HL-60 (cell line): ENCODE results near the gene CCDC47.

ENCODE experiments used
- GABPA ChIP-seq: IDR thresholded peaks from 2 replicates; pipeline ENCODE4 v1.6.1; 2012; ENCODE audit warnings: low read depth
- POLR2AphosphoS5 ChIP-seq: IDR thresholded peaks from 2 replicates; pipeline ENCODE4 v1.6.1; 2012; ENCODE audit warnings: low read depth
- SPI1 ChIP-seq: IDR thresholded peaks from 2 replicates; pipeline ENCODE4 v1.6.1; 2012; ENCODE audit warnings: low read depth, mild to moderate bottlenecking, borderline replicate concordance
- TF ChIP-seq, protein P1 (sequence below): IDR thresholded peaks from one replicate; pipeline ENCODE4 v1.5.1; 2011; ENCODE audit warnings: low read length, control low read depth, inconsistent platforms; ENCODE audit not compliant: insufficient read depth
- TF ChIP-seq, protein P2 (sequence below): IDR thresholded peaks from 2 replicates; pipeline ENCODE4 v1.6.1; 2012; ENCODE audit warnings: low read depth; ENCODE audit not compliant: insufficient replicate concordance

DNA sequence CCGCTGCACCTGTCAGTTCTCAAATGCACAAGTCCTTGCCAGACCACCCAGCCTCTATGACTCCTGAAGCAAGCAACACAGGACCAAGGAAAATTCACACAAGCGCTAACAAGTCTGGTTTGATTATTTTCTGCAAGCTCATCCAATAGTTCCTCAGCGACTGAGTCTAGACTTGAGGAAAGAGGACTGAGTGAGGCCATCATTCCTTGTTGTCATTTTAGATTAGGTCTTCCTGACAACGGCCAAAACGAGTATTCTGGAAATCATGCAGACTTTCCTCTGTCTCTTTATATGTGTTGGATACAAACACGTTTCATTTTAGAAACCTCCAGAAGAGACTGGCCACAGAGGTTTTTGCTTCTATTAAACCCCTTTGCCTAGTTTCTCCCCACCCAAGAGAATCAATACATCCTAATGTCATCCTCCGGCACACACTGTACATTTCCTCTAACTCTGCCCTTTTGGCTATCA is 561 bp downstream of the CCDC47 start:
- TF ChIP-seq, protein P1, sequence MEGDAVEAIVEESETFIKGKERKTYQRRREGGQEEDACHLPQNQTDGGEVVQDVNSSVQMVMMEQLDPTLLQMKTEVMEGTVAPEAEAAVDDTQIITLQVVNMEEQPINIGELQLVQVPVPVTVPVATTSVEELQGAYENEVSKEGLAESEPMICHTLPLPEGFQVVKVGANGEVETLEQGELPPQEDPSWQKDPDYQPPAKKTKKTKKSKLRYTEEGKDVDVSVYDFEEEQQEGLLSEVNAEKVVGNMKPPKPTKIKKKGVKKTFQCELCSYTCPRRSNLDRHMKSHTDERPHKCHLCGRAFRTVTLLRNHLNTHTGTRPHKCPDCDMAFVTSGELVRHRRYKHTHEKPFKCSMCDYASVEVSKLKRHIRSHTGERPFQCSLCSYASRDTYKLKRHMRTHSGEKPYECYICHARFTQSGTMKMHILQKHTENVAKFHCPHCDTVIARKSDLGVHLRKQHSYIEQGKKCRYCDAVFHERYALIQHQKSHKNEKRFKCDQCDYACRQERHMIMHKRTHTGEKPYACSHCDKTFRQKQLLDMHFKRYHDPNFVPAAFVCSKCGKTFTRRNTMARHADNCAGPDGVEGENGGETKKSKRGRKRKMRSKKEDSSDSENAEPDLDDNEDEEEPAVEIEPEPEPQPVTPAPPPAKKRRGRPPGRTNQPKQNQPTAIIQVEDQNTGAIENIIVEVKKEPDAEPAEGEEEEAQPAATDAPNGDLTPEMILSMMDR: no peak
- TF ChIP-seq POLR2AphosphoS5: no peak
- TF ChIP-seq, protein P2, sequence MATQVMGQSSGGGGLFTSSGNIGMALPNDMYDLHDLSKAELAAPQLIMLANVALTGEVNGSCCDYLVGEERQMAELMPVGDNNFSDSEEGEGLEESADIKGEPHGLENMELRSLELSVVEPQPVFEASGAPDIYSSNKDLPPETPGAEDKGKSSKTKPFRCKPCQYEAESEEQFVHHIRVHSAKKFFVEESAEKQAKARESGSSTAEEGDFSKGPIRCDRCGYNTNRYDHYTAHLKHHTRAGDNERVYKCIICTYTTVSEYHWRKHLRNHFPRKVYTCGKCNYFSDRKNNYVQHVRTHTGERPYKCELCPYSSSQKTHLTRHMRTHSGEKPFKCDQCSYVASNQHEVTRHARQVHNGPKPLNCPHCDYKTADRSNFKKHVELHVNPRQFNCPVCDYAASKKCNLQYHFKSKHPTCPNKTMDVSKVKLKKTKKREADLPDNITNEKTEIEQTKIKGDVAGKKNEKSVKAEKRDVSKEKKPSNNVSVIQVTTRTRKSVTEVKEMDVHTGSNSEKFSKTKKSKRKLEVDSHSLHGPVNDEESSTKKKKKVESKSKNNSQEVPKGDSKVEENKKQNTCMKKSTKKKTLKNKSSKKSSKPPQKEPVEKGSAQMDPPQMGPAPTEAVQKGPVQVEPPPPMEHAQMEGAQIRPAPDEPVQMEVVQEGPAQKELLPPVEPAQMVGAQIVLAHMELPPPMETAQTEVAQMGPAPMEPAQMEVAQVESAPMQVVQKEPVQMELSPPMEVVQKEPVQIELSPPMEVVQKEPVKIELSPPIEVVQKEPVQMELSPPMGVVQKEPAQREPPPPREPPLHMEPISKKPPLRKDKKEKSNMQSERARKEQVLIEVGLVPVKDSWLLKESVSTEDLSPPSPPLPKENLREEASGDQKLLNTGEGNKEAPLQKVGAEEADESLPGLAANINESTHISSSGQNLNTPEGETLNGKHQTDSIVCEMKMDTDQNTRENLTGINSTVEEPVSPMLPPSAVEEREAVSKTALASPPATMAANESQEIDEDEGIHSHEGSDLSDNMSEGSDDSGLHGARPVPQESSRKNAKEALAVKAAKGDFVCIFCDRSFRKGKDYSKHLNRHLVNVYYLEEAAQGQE: no peak
- no peak for TF ChIP-seq SPI1
- TF ChIP-seq GABPA: no peak
